HepG2 (cell line): ENCODE data around the gene FBXO33. TPM values are rescaled to one million over a fixed set of nuclear protein-coding genes. Genes with fewer than 3 reads are reported as not detected.

Experiments
- HMG20A ChIP-seq: IDR thresholded peaks from 2 replicates; pipeline ENCODE4 v1.6.1; 2016; ENCODE audit warnings: borderline replicate concordance
- HNF4A ChIP-seq: sonication (generic); formaldehyde crosslinking; IDR thresholded peaks from 2 replicates; pipeline ENCODE4 v1.4.0; 2020; ENCODE audit warnings: missing genetic modification reagents
- HOXA7 ChIP-seq: sonication (generic); formaldehyde crosslinking; IDR thresholded peaks from 2 replicates; pipeline ENCODE4 v1.8.1; 2022; ENCODE audit warnings: mild to moderate bottlenecking, missing genetic modification reagents, moderate library complexity
- MTF2 ChIP-seq: sonication (generic); formaldehyde crosslinking; IDR thresholded peaks from 2 replicates; pipeline ENCODE4 v1.5.0; 2020; ENCODE audit warnings: missing genetic modification reagents, borderline replicate concordance
- ZNF256 ChIP-seq: sonication (generic); formaldehyde crosslinking; conservative IDR thresholded peaks from 2 replicates; pipeline ENCODE4 v1.4.0; 2020; ENCODE audit warnings: missing genetic modification reagents
- ZNF263 ChIP-seq: sonication (generic); formaldehyde crosslinking; IDR thresholded peaks from 2 replicates; pipeline ENCODE4 v1.4.0; 2020; ENCODE audit warnings: missing genetic modification reagents
- ZNF317 ChIP-seq: sonication (generic); formaldehyde crosslinking; IDR thresholded peaks from 2 replicates; pipeline ENCODE4 v1.5.0; 2020; ENCODE audit warnings: mild to moderate bottlenecking, missing genetic modification reagents
- ZNF451 ChIP-seq: sonication (generic); formaldehyde crosslinking; IDR thresholded peaks from 2 replicates; pipeline ENCODE4 v1.5.0; 2020; ENCODE audit warnings: mild to moderate bottlenecking, missing genetic modification reagents
- ZNF672 ChIP-seq: sonication (generic); formaldehyde crosslinking; IDR thresholded peaks from 2 replicates; pipeline ENCODE4 v1.8.1; 2022; ENCODE audit warnings: missing genetic modification reagents
- ZNF782 ChIP-seq: sonication (generic); formaldehyde crosslinking; IDR thresholded peaks from 2 replicates; pipeline ENCODE4 v1.4.0; 2020; ENCODE audit warnings: missing genetic modification reagents, mild to moderate bottlenecking, borderline replicate concordance
- polyA plus RNA-seq, 8 experiments: library from polyadenylated mRNA; depleted of rRNA in 3 of 8; stranded (reverse) in 7 of 8; unstranded in 1 of 8; fragments of >200 nt; fragmentation: Illumina TruSeq in 4 of 8; extraction: Trizol in 4 of 8; gene quantifications; 2 replicates each; pipeline versions ENCODE4 v1.2.1 to v1.2.3, GENCODE V29; 2011 to 2016; ENCODE audit warnings: low read depth in 4 of 8, missing spikeins in 1 of 8, mixed read lengths in 1 of 8; ENCODE audit not compliant: insufficient read depth in 1 of 8
- total RNA-seq, 5 experiments: library from RNA; depleted of rRNA; stranded (reverse); fragments of >200 nt; fragmentation: Illumina TruSeq; extraction: Trizol; gene quantifications; 2 replicates each; pipeline ENCODE4 v1.2.3, GENCODE V29; 2016; ENCODE audit warnings: low read depth in 1 of 5
- TF ChIP-seq, protein P1 (sequence below), 2 experiments: fragments of 450-650 bp in 1 of 2; sonication (generic) in 1 of 2; formaldehyde crosslinking in 1 of 2; IDR thresholded peaks; 2 replicates each; pipeline versions ENCODE4 v1.6.1 to v1.8.0; 2016 to 2022; ENCODE audit warnings: antibody characterized with exemption in 1 of 2, mild to moderate bottlenecking in 1 of 2, missing genetic modification reagents in 1 of 2
- TF ChIP-seq, protein P2 (sequence below): sonication (generic); formaldehyde crosslinking; IDR thresholded peaks from 2 replicates; pipeline ENCODE4 v1.9.0; 2021; ENCODE audit warnings: mild to moderate bottlenecking, missing genetic modification reagents

FBXO33 gene
- total and polyA plus RNA-seq, 2 of the 13 experiments (the other 11 are each of a cell fraction or from before 2014, with no cell fraction given), result 15.5 to 16.9 TPM

DNA sequence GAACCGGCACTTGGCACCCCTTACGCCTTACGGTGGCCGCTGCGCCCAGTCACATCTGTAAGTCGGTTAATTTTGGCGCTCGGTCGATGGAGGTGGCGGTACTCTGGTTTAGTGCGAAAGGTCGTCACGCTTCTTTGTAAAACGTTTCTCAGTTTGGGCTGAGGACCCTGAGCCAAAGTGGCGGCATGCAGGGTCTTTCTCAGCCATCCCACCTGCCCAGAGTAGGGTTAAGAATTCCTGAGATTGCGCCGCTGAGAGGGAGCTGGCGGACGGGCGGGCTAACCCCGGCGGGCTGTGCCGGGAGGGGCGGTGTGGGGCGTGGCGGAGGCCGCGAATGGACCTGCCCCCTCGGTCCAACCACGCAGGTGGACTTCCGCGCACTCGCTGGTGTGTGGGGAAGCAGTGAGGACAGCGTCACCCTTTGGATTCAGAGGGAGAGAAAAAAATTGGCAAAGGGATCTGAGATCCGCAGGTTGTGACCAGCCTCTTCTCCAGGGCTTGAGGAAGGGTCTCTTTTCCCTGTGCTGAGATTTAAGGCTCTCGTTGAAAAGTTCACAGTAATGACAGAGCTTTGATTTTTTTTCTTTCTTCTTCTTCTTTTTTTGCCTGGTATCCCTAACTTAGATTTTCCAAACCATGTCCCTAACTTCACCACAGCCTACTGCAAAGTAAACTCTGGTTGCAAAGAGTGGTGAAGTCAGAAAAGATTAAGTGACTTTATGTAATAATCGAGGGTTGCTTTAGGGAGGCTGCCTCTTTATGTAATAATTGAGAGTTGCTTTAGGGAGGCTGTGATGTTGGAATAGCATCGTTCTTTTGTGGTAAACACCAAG, 602 bp upstream of the FBXO33 start (continued):
- TF ChIP-seq, protein P1, sequence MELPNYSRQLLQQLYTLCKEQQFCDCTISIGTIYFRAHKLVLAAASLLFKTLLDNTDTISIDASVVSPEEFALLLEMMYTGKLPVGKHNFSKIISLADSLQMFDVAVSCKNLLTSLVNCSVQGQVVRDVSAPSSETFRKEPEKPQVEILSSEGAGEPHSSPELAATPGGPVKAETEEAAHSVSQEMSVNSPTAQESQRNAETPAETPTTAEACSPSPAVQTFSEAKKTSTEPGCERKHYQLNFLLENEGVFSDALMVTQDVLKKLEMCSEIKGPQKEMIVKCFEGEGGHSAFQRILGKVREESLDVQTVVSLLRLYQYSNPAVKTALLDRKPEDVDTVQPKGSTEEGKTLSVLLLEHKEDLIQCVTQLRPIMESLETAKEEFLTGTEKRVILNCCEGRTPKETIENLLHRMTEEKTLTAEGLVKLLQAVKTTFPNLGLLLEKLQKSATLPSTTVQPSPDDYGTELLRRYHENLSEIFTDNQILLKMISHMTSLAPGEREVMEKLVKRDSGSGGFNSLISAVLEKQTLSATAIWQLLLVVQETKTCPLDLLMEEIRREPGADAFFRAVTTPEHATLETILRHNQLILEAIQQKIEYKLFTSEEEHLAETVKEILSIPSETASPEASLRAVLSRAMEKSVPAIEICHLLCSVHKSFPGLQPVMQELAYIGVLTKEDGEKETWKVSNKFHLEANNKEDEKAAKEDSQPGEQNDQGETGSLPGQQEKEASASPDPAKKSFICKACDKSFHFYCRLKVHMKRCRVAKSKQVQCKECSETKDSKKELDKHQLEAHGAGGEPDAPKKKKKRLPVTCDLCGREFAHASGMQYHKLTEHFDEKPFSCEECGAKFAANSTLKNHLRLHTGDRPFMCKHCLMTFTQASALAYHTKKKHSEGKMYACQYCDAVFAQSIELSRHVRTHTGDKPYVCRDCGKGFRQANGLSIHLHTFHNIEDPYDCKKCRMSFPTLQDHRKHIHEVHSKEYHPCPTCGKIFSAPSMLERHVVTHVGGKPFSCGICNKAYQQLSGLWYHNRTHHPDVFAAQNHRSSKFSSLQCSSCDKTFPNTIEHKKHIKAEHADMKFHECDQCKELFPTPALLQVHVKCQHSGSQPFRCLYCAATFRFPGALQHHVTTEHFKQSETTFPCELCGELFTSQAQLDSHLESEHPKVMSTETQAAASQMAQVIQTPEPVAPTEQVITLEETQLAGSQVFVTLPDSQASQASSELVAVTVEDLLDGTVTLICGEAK (IDR thresholded peaks at IDR 0.05), result 0 out of 2 replicates have a peak, but pooled peaks have one; percentile 22
- TF ChIP-seq, protein P1 (CRISPR knock-in tag; IDR thresholded peaks at IDR 0.05), result peak; percentile 91
- TF ChIP-seq ZNF782 (CRISPR knock-in tag) (peak; percentile 80; the same call in 1 of the 2 replicates), HOXA7 (CRISPR knock-in tag) (no peak), MTF2 (peak; percentile 98; the same call in 1 of the 2 replicates), ZNF256 (peak; percentile 94), ZNF451 (peak; percentile 87), HMG20A (CRISPR knock-in tag) (no peak), ZNF317 (peak; percentile 54; the same call in 1 of the 2 replicates), HNF4A (peak; percentile 89), ZNF672 (CRISPR knock-in tag) (no peak), ZNF263 (CRISPR knock-in tag) (peak; percentile 72)
- TF ChIP-seq, protein P2, sequence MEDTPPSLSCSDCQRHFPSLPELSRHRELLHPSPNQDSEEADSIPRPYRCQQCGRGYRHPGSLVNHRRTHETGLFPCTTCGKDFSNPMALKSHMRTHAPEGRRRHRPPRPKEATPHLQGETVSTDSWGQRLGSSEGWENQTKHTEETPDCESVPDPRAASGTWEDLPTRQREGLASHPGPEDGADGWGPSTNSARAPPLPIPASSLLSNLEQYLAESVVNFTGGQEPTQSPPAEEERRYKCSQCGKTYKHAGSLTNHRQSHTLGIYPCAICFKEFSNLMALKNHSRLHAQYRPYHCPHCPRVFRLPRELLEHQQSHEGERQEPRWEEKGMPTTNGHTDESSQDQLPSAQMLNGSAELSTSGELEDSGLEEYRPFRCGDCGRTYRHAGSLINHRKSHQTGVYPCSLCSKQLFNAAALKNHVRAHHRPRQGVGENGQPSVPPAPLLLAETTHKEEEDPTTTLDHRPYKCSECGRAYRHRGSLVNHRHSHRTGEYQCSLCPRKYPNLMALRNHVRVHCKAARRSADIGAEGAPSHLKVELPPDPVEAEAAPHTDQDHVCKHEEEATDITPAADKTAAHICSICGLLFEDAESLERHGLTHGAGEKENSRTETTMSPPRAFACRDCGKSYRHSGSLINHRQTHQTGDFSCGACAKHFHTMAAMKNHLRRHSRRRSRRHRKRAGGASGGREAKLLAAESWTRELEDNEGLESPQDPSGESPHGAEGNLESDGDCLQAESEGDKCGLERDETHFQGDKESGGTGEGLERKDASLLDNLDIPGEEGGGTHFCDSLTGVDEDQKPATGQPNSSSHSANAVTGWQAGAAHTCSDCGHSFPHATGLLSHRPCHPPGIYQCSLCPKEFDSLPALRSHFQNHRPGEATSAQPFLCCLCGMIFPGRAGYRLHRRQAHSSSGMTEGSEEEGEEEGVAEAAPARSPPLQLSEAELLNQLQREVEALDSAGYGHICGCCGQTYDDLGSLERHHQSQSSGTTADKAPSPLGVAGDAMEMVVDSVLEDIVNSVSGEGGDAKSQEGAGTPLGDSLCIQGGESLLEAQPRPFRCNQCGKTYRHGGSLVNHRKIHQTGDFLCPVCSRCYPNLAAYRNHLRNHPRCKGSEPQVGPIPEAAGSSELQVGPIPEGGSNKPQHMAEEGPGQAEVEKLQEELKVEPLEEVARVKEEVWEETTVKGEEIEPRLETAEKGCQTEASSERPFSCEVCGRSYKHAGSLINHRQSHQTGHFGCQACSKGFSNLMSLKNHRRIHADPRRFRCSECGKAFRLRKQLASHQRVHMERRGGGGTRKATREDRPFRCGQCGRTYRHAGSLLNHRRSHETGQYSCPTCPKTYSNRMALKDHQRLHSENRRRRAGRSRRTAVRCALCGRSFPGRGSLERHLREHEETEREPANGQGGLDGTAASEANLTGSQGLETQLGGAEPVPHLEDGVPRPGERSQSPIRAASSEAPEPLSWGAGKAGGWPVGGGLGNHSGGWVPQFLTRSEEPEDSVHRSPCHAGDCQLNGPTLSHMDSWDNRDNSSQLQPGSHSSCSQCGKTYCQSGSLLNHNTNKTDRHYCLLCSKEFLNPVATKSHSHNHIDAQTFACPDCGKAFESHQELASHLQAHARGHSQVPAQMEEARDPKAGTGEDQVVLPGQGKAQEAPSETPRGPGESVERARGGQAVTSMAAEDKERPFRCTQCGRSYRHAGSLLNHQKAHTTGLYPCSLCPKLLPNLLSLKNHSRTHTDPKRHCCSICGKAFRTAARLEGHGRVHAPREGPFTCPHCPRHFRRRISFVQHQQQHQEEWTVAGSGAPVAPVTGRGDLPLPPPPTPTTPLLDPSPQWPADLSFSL, result no peak
